Aorta (tissue), 5 donors: Measurements from ENCODE around the gene PHACTR3. TPM values are rescaled to one million over a fixed set of nuclear protein-coding genes. Genes with fewer than 3 reads are reported as not detected.
A peak's percentile ranks its signal among the peaks of the same experiment; 100 is the strongest.

Source experiments
- ATAC-seq: fragments of 200-7000 bp; cut with Tn5 transposase; one replicate; pipeline ENCODE4 v1.9.1; 2022; ENCODE audit warnings: moderate library complexity; ENCODE audit not compliant: low FRiP score
- DNase-seq, 2 donors: peaks; one replicate each; pipeline ENCODE4 v3.0.0-alpha.2; 2020
- H3K27ac ChIP-seq, 2 donors: one replicate each; pipeline ENCODE4 v1.5.1; 2013; ENCODE audit warnings: low read length in 2 of 2, mild to moderate bottlenecking in 2 of 2, moderate library complexity in 2 of 2, control low read depth in 1 of 2, inconsistent platforms in 1 of 2, low read depth in 1 of 2
- H3K27me3 ChIP-seq, 2 donors: one replicate each; pipeline ENCODE4 v1.6.1; 2013; ENCODE audit warnings: control low read depth in 1 of 2, low read length in 1 of 2, mild to moderate bottlenecking in 1 of 2, moderate library complexity in 1 of 2; ENCODE audit not compliant: insufficient read depth in 2 of 2, control insufficient read depth in 1 of 2
- H3K36me3 ChIP-seq, 2 donors: one replicate each; pipeline ENCODE4 v1.6.1; 2013; ENCODE audit warnings: control low read depth in 1 of 2, low read length in 1 of 2, mild to moderate bottlenecking in 1 of 2; ENCODE audit not compliant: insufficient read depth in 2 of 2, control insufficient read depth in 1 of 2
- H3K4me1 ChIP-seq, 2 donors: one replicate each; pipeline ENCODE4 v1.6.1; 2013; ENCODE audit warnings: low read length in 2 of 2, control low read depth in 1 of 2, mild to moderate bottlenecking in 1 of 2, moderate library complexity in 1 of 2; ENCODE audit not compliant: insufficient read depth in 2 of 2, control insufficient read depth in 1 of 2
- H3K4me3 ChIP-seq, 2 donors: one replicate each; pipeline ENCODE4 v1.5.1; 2013; ENCODE audit warnings: low read length in 2 of 2, control low read depth in 1 of 2, mild to moderate bottlenecking in 1 of 2
- H3K9me3 ChIP-seq: one replicate; pipeline ENCODE4 v1.6.1; 2013; ENCODE audit warnings: mild to moderate bottlenecking, low read length; ENCODE audit not compliant: control insufficient read depth
- whole genome bisulfite sequencing, 2 donors: extraction: QIAGEN DNeasy Blood & Tissue Kit; methylation state at CpG; one replicate each; pipeline ENCODE4 v1.1.7; 2013; 5-methylcytosine and 5-hydroxymethylcytosine counted together
- intact Hi-C, 2 donors: fragments of 100-400 bp; cut with DNase I; formaldehyde crosslinking; loops; one replicate each; pipeline versions ENCODE4 v1.14.2 to v1.15.0; 2022
- polyA plus RNA-seq, 2 donors: library from polyadenylated mRNA; stranded (reverse); fragments of 200-250 nt; gene quantifications; one replicate each; pipeline ENCODE4 v1.2.3, GENCODE V29; 2013
- total RNA-seq, 2 donors: library from RNA; stranded (reverse); fragmentation: NEBNext Ultra II Directional; extraction: Animal tissue kit (Norgen Biotek cat#: 25700); gene quantifications; one replicate each; pipeline ENCODE4 v1.2.1, GENCODE V29; 2021
- donor health status: healthy with polysubstance abuse.
- donor health status: Bipolar disorder and iron deficiency.
- donor health status: DM: no; HTN: no; CAD: no.
- donor health status: DM: no; HTN: no; CAD: no.
- donor health status: DM: yes; HTN: yes; CAD: no.

The PHACTR3 gene
- total and polyA plus RNA-seq, 4 donors, result 0.16 to 0.27 TPM; not detected in 2

DNA sequence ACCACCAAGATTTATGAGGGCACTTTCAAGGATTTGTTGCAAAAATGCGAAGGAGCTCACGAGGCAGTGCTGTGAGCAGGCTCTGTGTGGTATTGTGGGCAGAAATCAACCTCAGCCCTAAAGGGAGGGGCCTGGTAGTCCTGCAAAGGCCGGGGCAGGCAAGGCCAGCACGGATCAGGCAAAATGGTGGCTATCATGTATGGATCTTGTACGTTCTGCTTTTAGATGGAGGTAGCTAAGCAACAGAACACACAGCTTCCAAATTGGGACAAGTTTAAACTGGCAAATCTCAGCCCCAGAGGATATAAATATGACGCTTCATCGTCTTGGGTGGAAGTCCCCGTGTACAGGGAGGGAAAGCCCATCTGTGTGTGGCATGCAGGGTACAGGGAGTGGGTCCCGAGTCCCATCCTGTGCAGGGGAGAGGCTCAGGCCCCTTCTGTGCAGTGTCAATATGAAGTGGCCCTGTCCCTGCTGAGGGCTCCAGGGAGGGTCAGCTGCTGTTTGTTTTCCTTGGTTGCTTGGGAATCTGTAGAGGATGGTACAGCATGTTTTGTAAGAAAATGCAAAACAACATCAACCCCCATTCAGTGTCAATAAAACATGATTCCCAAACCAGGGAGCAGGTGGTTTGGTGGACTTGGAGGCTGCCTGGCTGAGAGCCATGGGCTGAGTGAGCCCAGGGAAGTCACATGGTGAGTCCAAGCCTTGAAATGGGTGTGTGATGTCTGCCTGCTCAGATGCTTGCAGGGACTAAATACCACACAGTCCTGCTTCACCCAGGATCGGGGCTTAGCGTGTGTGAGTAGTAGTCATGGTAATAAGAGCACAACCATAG, 216.1 kb downstream of the PHACTR3 start:
- H3K36me3 ChIP-seq, result no peaks in the 10 kb centered on the region
- DNase-seq, result peak in 1 of 2 donors; percentile 39
- no peaks in the 10 kb centered on the region for H3K9me3 ChIP-seq
- H3K4me3 ChIP-seq, result no peak overlapping the region
- 37 to 50% methylated on average over 11 of the region's 11 CpGs for WGBS, 2 donors
- ATAC-seq, result no peak
- intact Hi-C loops, result no loop called here
- H3K27ac ChIP-seq, result no peak overlapping the region
- no peaks in the 10 kb centered on the region for H3K4me1 ChIP-seq
- H3K27me3 ChIP-seq, result no peaks in the 10 kb centered on the region

DNA sequence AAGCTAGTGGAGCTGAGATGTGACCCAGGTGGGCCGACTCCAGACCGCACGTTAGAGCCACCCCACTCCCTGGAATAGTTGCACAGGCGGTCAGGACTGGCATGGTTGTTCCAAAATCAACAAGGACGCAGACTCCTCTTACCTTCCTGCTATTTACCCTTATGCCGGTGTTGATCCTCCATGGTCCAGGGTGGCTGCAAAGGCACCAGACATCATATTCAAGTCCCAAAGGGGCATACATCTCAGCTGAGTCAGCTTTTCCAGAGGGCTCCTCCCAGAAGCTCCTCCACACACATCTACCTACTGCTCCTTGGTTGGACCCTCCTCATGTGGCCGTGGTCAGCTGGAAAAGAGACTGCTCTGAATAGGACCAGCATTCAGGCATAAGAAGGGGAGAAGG, 216.9 kb downstream of the PHACTR3 start:
- WGBS, 2 donors, result 91 to 94% methylated on average over 7 of the region's 7 CpGs

DNA sequence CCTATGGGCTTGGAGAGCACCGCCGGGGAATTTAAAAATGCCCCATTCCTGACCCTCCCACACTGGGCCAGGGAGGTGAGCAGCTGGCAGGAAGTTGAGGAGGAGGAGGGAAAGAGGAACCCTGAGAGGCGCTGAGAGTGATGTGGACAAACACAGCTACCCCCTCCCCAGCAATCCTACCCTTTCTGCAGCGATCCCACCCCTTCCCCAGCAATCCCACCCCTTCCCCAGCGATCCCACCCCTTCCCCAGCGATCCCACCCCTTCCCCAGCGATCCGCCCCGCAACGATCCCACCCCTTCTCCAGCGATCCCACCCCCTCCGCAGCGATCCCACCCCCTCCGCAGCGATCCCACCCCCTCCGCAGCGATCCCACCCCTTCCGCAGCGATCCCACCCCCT, 217.4 kb downstream of the PHACTR3 start:
- H3K36me3 ChIP-seq, result no peaks in the 10 kb centered on the region
- no peaks in the 10 kb centered on the region for H3K9me3 ChIP-seq
- ATAC-seq (no peak), DNase-seq (peak in 1 of 2 donors; percentile 17)
- H3K27me3 ChIP-seq, result no peaks in the 10 kb centered on the region
- no peaks in the 10 kb centered on the region for H3K4me1 ChIP-seq
- 82% methylated on average over 11 to 19 of the region's 19 CpGs for WGBS, 2 donors
- intact Hi-C loops, result no loop called here
- no peak overlapping the region for H3K27ac ChIP-seq
- no peak overlapping the region for H3K4me3 ChIP-seq

More for the DNA sequence above, 216.9 kb downstream of the PHACTR3 start:
- DNase-seq (peak in 1 of 2 donors; percentile 21), ATAC-seq (no peak)
- no peak overlapping the region for H3K27ac ChIP-seq
- no peaks in the 10 kb centered on the region for H3K27me3 ChIP-seq
- H3K4me1 ChIP-seq, result no peaks in the 10 kb centered on the region
- intact Hi-C loops, result no loop called here
- no peak overlapping the region for H3K4me3 ChIP-seq
- H3K36me3 ChIP-seq, result no peaks in the 10 kb centered on the region
- no peaks in the 10 kb centered on the region for H3K9me3 ChIP-seq

DNA sequence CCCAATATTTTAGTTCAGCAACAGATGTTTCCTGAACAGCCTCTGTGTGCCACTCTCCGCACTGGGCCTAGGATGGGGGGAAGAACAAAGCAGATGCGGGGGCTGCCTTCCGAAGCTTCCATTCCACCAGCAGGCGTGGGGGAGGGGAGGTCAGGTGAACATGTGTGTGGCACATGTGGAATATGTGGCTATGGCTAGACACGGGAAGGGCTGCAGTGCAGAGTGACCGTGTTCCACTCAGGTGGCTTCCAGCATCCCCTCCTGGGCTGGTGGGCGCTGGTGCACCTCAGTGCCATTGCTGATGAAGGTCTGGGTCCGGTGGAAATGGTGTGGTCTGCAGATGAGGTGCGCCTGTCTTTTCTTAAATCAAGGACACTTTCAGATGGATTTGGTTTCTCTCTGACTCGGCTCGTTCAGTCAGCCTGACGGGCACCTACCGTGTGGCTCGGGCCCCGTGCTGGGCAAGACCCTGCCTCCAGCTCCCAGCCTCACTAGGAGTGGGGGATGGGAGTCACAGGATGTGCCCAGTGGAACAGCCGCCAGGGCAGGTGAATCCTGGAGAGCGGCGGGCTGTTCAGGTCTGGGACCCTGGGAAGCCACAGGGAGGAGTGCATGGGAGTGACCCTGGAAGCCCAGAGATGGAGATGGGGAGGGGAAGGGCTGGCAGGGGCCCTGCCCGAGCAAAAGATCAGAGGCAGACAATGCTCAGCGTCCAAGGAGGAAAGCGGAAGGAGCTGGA, 218.1 kb downstream of the PHACTR3 start:
- DNase-seq (no peak), ATAC-seq (no peak)
- Histone ChIP-seq H3K36me3 (no peaks in the 10 kb centered on the region), H3K4me3 (no peak overlapping the region), H3K27me3 (no peaks in the 10 kb centered on the region), H3K4me1 (no peaks in the 10 kb centered on the region), H3K27ac (no peak overlapping the region), H3K9me3 (no peaks in the 10 kb centered on the region)
- 89 to 90% methylated on average over 21 of the region's 21 CpGs for WGBS, 2 donors
- intact Hi-C loops, result no loop called here

DNA sequence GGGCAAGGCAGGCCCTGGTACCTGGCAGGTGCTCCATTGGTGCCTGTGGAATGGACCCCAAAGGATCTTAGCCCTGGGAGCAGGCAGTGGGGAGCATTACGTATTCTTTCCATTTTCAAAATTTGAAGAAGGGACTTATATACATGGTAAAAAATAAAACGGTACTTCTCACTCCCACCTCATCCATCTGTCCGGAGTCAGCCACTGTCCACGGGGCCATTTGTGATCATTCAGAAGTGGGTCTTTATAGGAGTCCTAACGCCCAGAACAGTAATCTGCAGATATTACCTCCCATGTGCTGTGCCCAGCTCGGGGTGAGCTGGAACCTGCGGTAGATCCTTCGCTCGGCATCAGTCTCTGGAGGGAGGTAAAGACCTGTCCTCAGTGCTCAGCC, 218.7 kb downstream of the PHACTR3 start:
- Histone ChIP-seq H3K4me1 (no peaks in the 10 kb centered on the region), H3K27me3 (no peaks in the 10 kb centered on the region), H3K4me3 (no peak overlapping the region), H3K36me3 (no peaks in the 10 kb centered on the region), H3K27ac (no peak overlapping the region), H3K9me3 (no peaks in the 10 kb centered on the region)
- no peak for DNase-seq
- intact Hi-C loops, result no loop called here
- ATAC-seq, result no peak
- 85 to 88% methylated on average over 9 of the region's 9 CpGs for WGBS, 2 donors

DNA sequence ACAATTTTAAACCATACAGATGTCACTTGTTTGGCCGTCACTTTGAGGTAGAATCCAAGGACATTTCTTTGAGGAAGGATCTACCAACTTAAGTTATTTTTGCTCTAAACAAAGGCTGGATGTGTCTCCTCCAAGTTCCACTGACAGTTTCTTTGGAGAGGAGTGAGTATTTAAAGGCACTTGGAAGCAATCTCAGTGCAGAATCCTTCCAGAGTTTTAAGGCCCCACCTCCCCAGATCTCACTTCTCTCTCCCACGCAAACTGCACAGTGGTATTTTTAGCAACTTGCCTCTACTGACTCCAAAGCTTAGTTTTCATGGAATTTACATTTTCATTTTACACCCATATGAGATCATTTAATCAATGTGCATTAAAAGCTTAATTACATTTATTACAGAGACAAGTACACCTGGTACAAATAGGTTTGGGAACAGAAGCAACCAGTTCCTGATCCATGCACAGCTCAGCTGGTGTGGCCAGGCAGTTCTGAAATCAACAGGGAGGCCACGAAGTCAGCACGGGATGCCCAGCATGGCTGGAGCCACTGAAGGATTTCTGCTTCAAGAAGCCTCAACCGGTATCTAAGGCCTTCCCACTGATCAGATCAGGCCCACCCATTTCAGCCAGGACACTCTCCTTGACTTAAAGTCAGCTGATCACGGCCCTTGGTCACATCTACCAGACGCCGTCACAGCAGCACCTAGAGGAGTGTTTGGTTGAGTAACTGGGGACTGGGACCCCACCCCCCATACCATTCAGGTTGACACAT, 219.3 kb downstream of the PHACTR3 start:
- Histone ChIP-seq H3K27me3 (no peaks in the 10 kb centered on the region), H3K9me3 (no peaks in the 10 kb centered on the region), H3K36me3 (no peaks in the 10 kb centered on the region), H3K4me1 (no peaks in the 10 kb centered on the region), H3K27ac (no peak overlapping the region), H3K4me3 (no peak overlapping the region)
- 57% methylated on average over 8 of the region's 8 CpGs for WGBS, 2 donors
- intact Hi-C loops, result no loop called here
- ATAC-seq (no peak), DNase-seq (no peak)

DNA sequence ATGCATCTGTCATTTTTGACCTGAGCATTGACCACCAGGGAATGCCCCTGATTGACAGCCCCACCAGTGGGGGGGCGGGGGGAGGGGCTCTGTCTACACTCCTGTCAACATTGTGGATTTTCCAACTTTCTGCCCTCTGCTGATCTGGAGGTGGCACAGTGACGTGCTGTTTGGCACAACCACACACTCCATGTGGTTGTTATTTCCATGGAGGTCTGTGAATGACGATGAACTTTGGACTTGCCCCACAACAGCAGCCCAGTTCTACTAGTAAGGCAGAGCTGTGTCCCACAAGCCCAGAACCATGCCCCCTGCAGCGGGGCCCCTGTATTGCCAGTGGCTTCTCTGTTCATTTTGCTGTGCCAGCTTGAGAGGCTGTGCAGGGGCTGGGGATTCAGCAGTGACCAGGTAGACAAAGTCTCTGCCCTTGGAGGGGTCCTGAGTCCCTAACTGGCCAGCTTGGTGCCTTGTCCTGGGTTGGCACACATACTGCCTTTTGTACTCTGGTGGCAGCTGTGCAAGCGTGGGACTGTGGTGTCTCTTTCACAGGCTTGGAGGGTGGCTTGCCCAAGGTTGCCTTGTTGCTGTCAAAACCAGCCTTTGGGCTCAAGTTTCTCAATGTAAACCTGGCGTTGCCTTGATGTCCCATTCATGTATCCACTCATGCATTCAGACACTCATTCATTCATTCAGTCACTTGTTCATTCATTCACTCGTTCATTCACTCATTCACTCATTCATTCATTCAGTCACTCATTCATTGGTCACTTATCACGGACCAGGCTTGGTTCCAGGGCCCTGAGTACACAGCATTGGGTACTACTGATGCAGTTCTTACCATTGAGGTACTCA, 220.6 kb downstream of the PHACTR3 start:
- Histone ChIP-seq H3K4me3 (no peak overlapping the region), H3K36me3 (no peaks in the 10 kb centered on the region), H3K9me3 (no peaks in the 10 kb centered on the region), H3K27ac (no peak overlapping the region), H3K4me1 (no peaks in the 10 kb centered on the region), H3K27me3 (no peaks in the 10 kb centered on the region)
- DNase-seq, result no peak
- WGBS, 2 donors, result 69 to 77% methylated on average over 8 of the region's 8 CpGs
- ATAC-seq, result no peak
- intact Hi-C loops, result no loop called here

DNA sequence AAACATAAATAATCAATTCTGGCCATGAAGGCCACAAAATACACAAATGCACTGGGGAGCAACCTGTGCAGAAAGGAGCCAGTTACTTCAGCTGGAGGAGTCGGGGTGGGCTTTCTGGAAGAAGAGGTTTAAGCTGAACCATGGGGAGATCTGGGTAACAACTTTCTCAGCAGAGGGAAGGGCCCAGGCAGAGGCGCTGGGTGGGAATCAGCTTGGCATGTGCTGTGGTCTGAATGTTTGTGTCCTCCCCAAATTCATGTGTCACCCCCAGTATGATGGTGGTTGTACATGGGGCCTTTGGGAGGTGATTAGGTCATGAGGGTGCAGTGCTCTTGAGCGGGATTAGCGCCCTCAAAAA, 221.2 kb downstream of the PHACTR3 start:
- DNase-seq, result no peak
- ATAC-seq, result no peak
- no peak overlapping the region for H3K27ac ChIP-seq
- H3K36me3 ChIP-seq, result no peaks in the 10 kb centered on the region
- WGBS, 2 donors, result 97 to 99% methylated on average over 4 of the region's 4 CpGs
- H3K9me3 ChIP-seq, result no peaks in the 10 kb centered on the region
- H3K27me3 ChIP-seq, result no peaks in the 10 kb centered on the region
- intact Hi-C loops, result no loop called here
- no peaks in the 10 kb centered on the region for H3K4me1 ChIP-seq
- H3K4me3 ChIP-seq, result no peak overlapping the region
